Measurements from ENCODE around the gene COL4A1. TPM values are rescaled to one million over a fixed set of nuclear protein-coding genes. Genes with fewer than 3 reads are reported as not detected.
"Not testable (repeated sequence)": the region's sequence is repeated elsewhere in the genome, so short reads cannot be mapped to it uniquely, and the experiment has no call there.

The COL4A1 gene
- total RNA-seq, 1 donor from 2014 or later: not detected

GRCh38 chr13:110118106-110118505, 188.9 kb downstream of the COL4A1 start:
- Mint-ChIP-seq H3K4me1 (no peaks in the 10 kb centered on the region), H3K9me3 (no peaks in the 10 kb centered on the region), H3K27ac (no peak overlapping the region), H3K27me3 (peaks cover 22% of the 10 kb centered on the region), H3K4me3 (no peak overlapping the region), H3K36me3 (ENCODE audit: low read depth) (no peaks in the 10 kb centered on the region)
- no peak for DNase-seq
- intact Hi-C loops (cut with micrococcal nuclease): no loop called here

- peaks cover 22% of the 10 kb centered on the region for H3K27me3 Mint-ChIP-seq
- peak; percentile 85 for DNase-seq
- H3K4me3 Mint-ChIP-seq: no peak overlapping the region
- no peaks in the 10 kb centered on the region for H3K4me1 Mint-ChIP-seq
- H3K36me3 Mint-ChIP-seq (ENCODE audit: low read depth): no peaks in the 10 kb centered on the region
- intact Hi-C loops (cut with micrococcal nuclease): loop anchor here (1.0 kb wide), 1 partner anchor 1155 kb away; no protein-coding TSS in a partner anchor
- no peaks in the 10 kb centered on the region for H3K9me3 Mint-ChIP-seq
- no peak overlapping the region for H3K27ac Mint-ChIP-seq
Observed at GRCh38 chr13:110116072-110116487, 190.9 kb downstream of the COL4A1 start.

GRCh38 chr13:110115591-110115990, 191.4 kb downstream of the COL4A1 start:
- Mint-ChIP-seq H3K36me3 (ENCODE audit: low read depth) (no peaks in the 10 kb centered on the region), H3K27me3 (peaks cover 19% of the 10 kb centered on the region)

GRCh38 chr13:110114316-110114715, 192.6 kb downstream of the COL4A1 start:
- Mint-ChIP-seq H3K27me3 (peaks cover 18% of the 10 kb centered on the region), H3K9me3 (no peaks in the 10 kb centered on the region), H3K36me3 (ENCODE audit: low read depth) (no peaks in the 10 kb centered on the region), H3K4me1 (no peaks in the 10 kb centered on the region), H3K27ac (no peak overlapping the region), H3K4me3 (no peak overlapping the region)
- intact Hi-C loops (cut with micrococcal nuclease): no loop called here
- no peak for DNase-seq

More at GRCh38 chr13:110115591-110115990, 191.4 kb downstream of the COL4A1 start:
- intact Hi-C loops (cut with micrococcal nuclease): no loop called here
- Mint-ChIP-seq H3K9me3 (no peaks in the 10 kb centered on the region), H3K4me3 (no peak overlapping the region), H3K27ac (no peak overlapping the region), H3K4me1 (no peaks in the 10 kb centered on the region)
- no peak for DNase-seq

GRCh38 chr13:110113284-110113764, 193.6 kb downstream of the COL4A1 start:
- H3K27ac Mint-ChIP-seq: no peak overlapping the region
- intact Hi-C loops (cut with micrococcal nuclease): no loop called here
- H3K36me3 Mint-ChIP-seq (ENCODE audit: low read depth): no peaks in the 10 kb centered on the region
- H3K4me3 Mint-ChIP-seq: no peak overlapping the region
- no peaks in the 10 kb centered on the region for H3K9me3 Mint-ChIP-seq
- no peak for DNase-seq
- no peaks in the 10 kb centered on the region for H3K4me1 Mint-ChIP-seq
- H3K27me3 Mint-ChIP-seq: peaks cover 18% of the 10 kb centered on the region

GRCh38 chr13:110112379-110112778, 194.6 kb downstream of the COL4A1 start:
- DNase-seq; H3K36me3 Mint-ChIP-seq (ENCODE audit: low read depth); H3K27ac Mint-ChIP-seq; intact Hi-C loops (cut with micrococcal nuclease); H3K4me1 Mint-ChIP-seq; H3K4me3 Mint-ChIP-seq; H3K9me3 Mint-ChIP-seq: not testable (repeated sequence)
- peaks cover 14% of the 10 kb centered on the region for H3K27me3 Mint-ChIP-seq

- Mint-ChIP-seq H3K9me3 (no peaks in the 10 kb centered on the region), H3K4me3 (no peak overlapping the region), H3K27me3 (peaks cover 7% of the 10 kb centered on the region), H3K4me1 (no peaks in the 10 kb centered on the region), H3K36me3 (ENCODE audit: low read depth) (no peaks in the 10 kb centered on the region), H3K27ac (no peak overlapping the region)
- intact Hi-C loops (cut with micrococcal nuclease): no loop called here
- DNase-seq: no peak
Observed at GRCh38 chr13:110110783-110111182, 196.2 kb downstream of the COL4A1 start.

- H3K4me1 Mint-ChIP-seq: no peaks in the 10 kb centered on the region
- peaks cover 3% of the 10 kb centered on the region for H3K27me3 Mint-ChIP-seq
- intact Hi-C loops (cut with micrococcal nuclease): no loop called here
- no peaks in the 10 kb centered on the region for H3K9me3 Mint-ChIP-seq
- no peak for DNase-seq
- H3K4me3 Mint-ChIP-seq: no peak overlapping the region
- no peak overlapping the region for H3K27ac Mint-ChIP-seq
- no peaks in the 10 kb centered on the region for H3K36me3 Mint-ChIP-seq (ENCODE audit: low read depth)
Observed at GRCh38 chr13:110109910-110110309, 197.0 kb downstream of the COL4A1 start.

GRCh38 chr13:110109140-110109783, 197.7 kb downstream of the COL4A1 start:
- no peak overlapping the region for H3K4me3 Mint-ChIP-seq
- intact Hi-C loops (cut with micrococcal nuclease): no loop called here
- no peaks in the 10 kb centered on the region for H3K9me3 Mint-ChIP-seq

GRCh38 chr13:110108348-110109139, 198.4 kb downstream of the COL4A1 start:
- Mint-ChIP-seq H3K27ac (no peak overlapping the region), H3K4me1 (no peaks in the 10 kb centered on the region), H3K9me3 (no peaks in the 10 kb centered on the region), H3K36me3 (ENCODE audit: low read depth) (no peaks in the 10 kb centered on the region), H3K27me3 (no peaks in the 10 kb centered on the region), H3K4me3 (no peak overlapping the region)
- intact Hi-C loops (cut with micrococcal nuclease): no loop called here
- DNase-seq: no peak

More at GRCh38 chr13:110109140-110109783, 197.7 kb downstream of the COL4A1 start:
- Mint-ChIP-seq H3K27me3 (no peaks in the 10 kb centered on the region), H3K36me3 (ENCODE audit: low read depth) (no peaks in the 10 kb centered on the region), H3K27ac (no peak overlapping the region), H3K4me1 (no peaks in the 10 kb centered on the region)
- DNase-seq: no peak

GRCh38 chr13:110107568-110108347, 199.2 kb downstream of the COL4A1 start:
- intact Hi-C loops (cut with micrococcal nuclease): no loop called here
- Mint-ChIP-seq H3K4me1 (no peaks in the 10 kb centered on the region), H3K4me3 (no peak overlapping the region), H3K9me3 (no peaks in the 10 kb centered on the region), H3K36me3 (ENCODE audit: low read depth) (no peaks in the 10 kb centered on the region), H3K27ac (no peak overlapping the region), H3K27me3 (no peaks in the 10 kb centered on the region)
- peak; percentile 43 for DNase-seq

- no peak overlapping the region for H3K4me3 Mint-ChIP-seq
- no peaks in the 10 kb centered on the region for H3K9me3 Mint-ChIP-seq
- intact Hi-C loops (cut with micrococcal nuclease): no loop called here
- peak; percentile 33 for DNase-seq
- no peaks in the 10 kb centered on the region for H3K27me3 Mint-ChIP-seq
- H3K27ac Mint-ChIP-seq: no peak overlapping the region
- H3K36me3 Mint-ChIP-seq (ENCODE audit: low read depth): no peaks in the 10 kb centered on the region
- no peaks in the 10 kb centered on the region for H3K4me1 Mint-ChIP-seq
Observed at GRCh38 chr13:110106726-110107125, 200.2 kb downstream of the COL4A1 start.

- intact Hi-C loops (cut with micrococcal nuclease): no loop called here
- H3K36me3 Mint-ChIP-seq (ENCODE audit: low read depth): no peaks in the 10 kb centered on the region
- H3K9me3 Mint-ChIP-seq: no peaks in the 10 kb centered on the region
- no peaks in the 10 kb centered on the region for H3K4me1 Mint-ChIP-seq
- DNase-seq: no peak
- H3K4me3 Mint-ChIP-seq: no peak overlapping the region
- no peaks in the 10 kb centered on the region for H3K27me3 Mint-ChIP-seq
- H3K27ac Mint-ChIP-seq: no peak overlapping the region
Observed at GRCh38 chr13:110105136-110105535, 201.8 kb downstream of the COL4A1 start.

GRCh38 chr13:110103534-110103933, 203.4 kb downstream of the COL4A1 start:
- Mint-ChIP-seq H3K27me3 (no peaks in the 10 kb centered on the region), H3K27ac (no peak overlapping the region), H3K9me3 (peaks cover 4% of the 10 kb centered on the region), H3K4me3 (no peak overlapping the region), H3K4me1 (no peaks in the 10 kb centered on the region), H3K36me3 (ENCODE audit: low read depth) (no peaks in the 10 kb centered on the region)
- DNase-seq: no peak
- intact Hi-C loops (cut with micrococcal nuclease): no loop called here
